WTC11 (cell line): ENCODE measurements around the gene SLC25A11. TPM values are rescaled to one million over a fixed set of nuclear protein-coding genes. Genes with fewer than 3 reads are reported as not detected.

Experiments
- CBFB ChIP-seq: sonication (generic); formaldehyde crosslinking; IDR thresholded peaks from 2 replicates; pipeline ENCODE4 v1.8.1; 2022; ENCODE audit warnings: mild to moderate bottlenecking, low read depth, missing genetic modification reagents
- CREM ChIP-seq: sonication (generic); formaldehyde crosslinking; IDR thresholded peaks from 2 replicates; pipeline ENCODE4 v1.8.1; 2022; ENCODE audit warnings: mild to moderate bottlenecking, missing genetic modification reagents, moderate library complexity
- CTCF ChIP-seq: fragments of 200-600 bp; IDR thresholded peaks from 2 replicates; pipeline ENCODE4 v1.8.0; 2022; ENCODE audit warnings: antibody characterized with exemption
- ETV6 ChIP-seq: sonication (generic); formaldehyde crosslinking; IDR thresholded peaks from 2 replicates; pipeline ENCODE4 v1.8.1; 2022; ENCODE audit warnings: mild to moderate bottlenecking, missing genetic modification reagents
- FOXK1 ChIP-seq: sonication (generic); formaldehyde crosslinking; IDR thresholded peaks from 2 replicates; pipeline ENCODE4 v1.8.0; 2022; ENCODE audit warnings: mild to moderate bottlenecking, moderate library complexity, missing genetic modification reagents
- FOXP1 ChIP-seq: sonication (generic); formaldehyde crosslinking; IDR thresholded peaks from 2 replicates; pipeline ENCODE4 v1.8.0; 2022; ENCODE audit warnings: missing genetic modification reagents, mild to moderate bottlenecking, moderate library complexity, borderline replicate concordance
- MXD4 ChIP-seq: fragments of 250-450 bp; sonication (Bioruptor Pico); IDR thresholded peaks from 2 replicates; pipeline ENCODE4 v1.8.0; 2021; ENCODE audit warnings: mild to moderate bottlenecking, moderate library complexity, borderline replicate concordance
- OVOL2 ChIP-seq: fragments of 250-450 bp; sonication (Bioruptor Pico); IDR thresholded peaks from 2 replicates; pipeline ENCODE4 v1.9.0; 2021; ENCODE audit warnings: mild to moderate bottlenecking, borderline replicate concordance
- PRRX2 ChIP-seq: fragments of 250-450 bp; sonication (Bioruptor Pico); IDR thresholded peaks from 2 replicates; pipeline ENCODE4 v1.8.0; 2021; ENCODE audit warnings: mild to moderate bottlenecking
- RORB ChIP-seq: fragments of 250-450 bp; sonication (Bioruptor Pico); IDR thresholded peaks from 2 replicates; pipeline ENCODE4 v1.9.0; 2021; ENCODE audit warnings: mild to moderate bottlenecking
- SMAD3 ChIP-seq: sonication (generic); formaldehyde crosslinking; IDR thresholded peaks from 2 replicates; pipeline ENCODE4 v1.8.0; 2022; ENCODE audit warnings: missing genetic modification reagents, mild to moderate bottlenecking, borderline replicate concordance
- SOX15 ChIP-seq: fragments of 250-450 bp; sonication (Bioruptor Pico); IDR thresholded peaks from 2 replicates; pipeline ENCODE4 v1.9.0; 2021; ENCODE audit warnings: mild to moderate bottlenecking
- STAT6 ChIP-seq: sonication (generic); formaldehyde crosslinking; conservative IDR thresholded peaks from 2 replicates; pipeline ENCODE4 v1.8.1; 2023; ENCODE audit warnings: mild to moderate bottlenecking, low read depth, missing genetic modification reagents, moderate library complexity
- TCF7 ChIP-seq: sonication (generic); formaldehyde crosslinking; IDR thresholded peaks from 2 replicates; pipeline ENCODE4 v1.8.0; 2022; ENCODE audit warnings: mild to moderate bottlenecking, low read depth, missing genetic modification reagents, moderate library complexity
- USF1 ChIP-seq: sonication (generic); formaldehyde crosslinking; IDR thresholded peaks from 2 replicates; pipeline ENCODE4 v1.8.0; 2022; ENCODE audit warnings: mild to moderate bottlenecking, missing genetic modification reagents
- ZNF138 ChIP-seq: sonication (generic); formaldehyde crosslinking; conservative IDR thresholded peaks from 2 replicates; pipeline ENCODE4 v1.8.1; 2022; ENCODE audit warnings: mild to moderate bottlenecking, moderate library complexity, missing genetic modification reagents
- ZNF219 ChIP-seq: sonication (generic); formaldehyde crosslinking; IDR thresholded peaks from 2 replicates; pipeline ENCODE4 v1.8.0; 2023; ENCODE audit warnings: missing genetic modification reagents, mild to moderate bottlenecking, borderline replicate concordance
- ZNF671 ChIP-seq: fragments of 250-450 bp; sonication (Bioruptor Pico); IDR thresholded peaks from 2 replicates; pipeline ENCODE4 v1.8.0; 2021; ENCODE audit warnings: mild to moderate bottlenecking
- total RNA-seq: library from RNA; stranded (reverse); gene quantifications from 3 replicates; pipeline ENCODE4 v1.2.3, GENCODE V29; 2021
- TF ChIP-seq, protein P1 (sequence below): sonication (generic); formaldehyde crosslinking; IDR thresholded peaks from 2 replicates; pipeline ENCODE4 v1.8.1; 2023; ENCODE audit warnings: mild to moderate bottlenecking, moderate library complexity, missing genetic modification reagents
- TF ChIP-seq, protein P2 (sequence below): sonication (generic); formaldehyde crosslinking; IDR thresholded peaks from 2 replicates; pipeline ENCODE4 v1.8.0; 2022; ENCODE audit warnings: mild to moderate bottlenecking, missing genetic modification reagents
- TF ChIP-seq, protein P3 (sequence below): sonication (generic); formaldehyde crosslinking; IDR thresholded peaks from 2 replicates; pipeline ENCODE4 v1.8.1; 2023; ENCODE audit warnings: mild to moderate bottlenecking, missing genetic modification reagents, borderline replicate concordance

Gene SLC25A11
- total RNA-seq, 1 experiment from 2014 or later = 73.7 TPM

- TF ChIP-seq, protein P1, sequence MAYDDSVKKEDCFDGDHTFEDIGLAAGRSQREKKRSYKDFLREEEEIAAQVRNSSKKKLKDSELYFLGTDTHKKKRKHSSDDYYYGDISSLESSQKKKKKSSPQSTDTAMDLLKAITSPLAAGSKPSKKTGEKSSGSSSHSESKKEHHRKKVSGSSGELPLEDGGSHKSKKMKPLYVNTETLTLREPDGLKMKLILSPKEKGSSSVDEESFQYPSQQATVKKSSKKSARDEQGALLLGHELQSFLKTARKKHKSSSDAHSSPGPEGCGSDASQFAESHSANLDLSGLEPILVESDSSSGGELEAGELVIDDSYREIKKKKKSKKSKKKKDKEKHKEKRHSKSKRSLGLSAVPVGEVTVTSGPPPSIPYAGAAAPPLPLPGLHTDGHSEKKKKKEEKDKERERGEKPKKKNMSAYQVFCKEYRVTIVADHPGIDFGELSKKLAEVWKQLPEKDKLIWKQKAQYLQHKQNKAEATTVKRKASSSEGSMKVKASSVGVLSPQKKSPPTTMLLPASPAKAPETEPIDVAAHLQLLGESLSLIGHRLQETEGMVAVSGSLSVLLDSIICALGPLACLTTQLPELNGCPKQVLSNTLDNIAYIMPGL (CRISPR knock-in tag) = peak; percentile 68
- TF ChIP-seq RORB (no peak), CREM (peak; percentile 40; the same call in 1 of the 2 replicates), PRRX2 (CRISPR knock-in tag) (no peak), CBFB (CRISPR knock-in tag) (peak; percentile 40; the same call in 1 of the 2 replicates), OVOL2 (CRISPR knock-in tag) (no peak), ZNF671 (CRISPR knock-in tag) (no peak), TCF7 (CRISPR knock-in tag) (no peak), STAT6 (CRISPR knock-in tag) (no peak), ZNF219 (CRISPR knock-in tag) (peak; percentile 40; the same call in 1 of the 2 replicates), ETV6 (CRISPR knock-in tag) (peak; percentile 34), FOXK1 (CRISPR knock-in tag) (no peak; the same call in 1 of the 2 replicates), FOXP1 (CRISPR knock-in tag) (0 out of 2 replicates have a peak, but pooled peaks have one; percentile 27), SMAD3 (CRISPR knock-in tag) (no peak), SOX15 (CRISPR knock-in tag) (no peak), ZNF138 (CRISPR knock-in tag) (no peak), USF1 (no peak), MXD4 (CRISPR knock-in tag) (no peak), CTCF (no peak)
- TF ChIP-seq, protein P2, sequence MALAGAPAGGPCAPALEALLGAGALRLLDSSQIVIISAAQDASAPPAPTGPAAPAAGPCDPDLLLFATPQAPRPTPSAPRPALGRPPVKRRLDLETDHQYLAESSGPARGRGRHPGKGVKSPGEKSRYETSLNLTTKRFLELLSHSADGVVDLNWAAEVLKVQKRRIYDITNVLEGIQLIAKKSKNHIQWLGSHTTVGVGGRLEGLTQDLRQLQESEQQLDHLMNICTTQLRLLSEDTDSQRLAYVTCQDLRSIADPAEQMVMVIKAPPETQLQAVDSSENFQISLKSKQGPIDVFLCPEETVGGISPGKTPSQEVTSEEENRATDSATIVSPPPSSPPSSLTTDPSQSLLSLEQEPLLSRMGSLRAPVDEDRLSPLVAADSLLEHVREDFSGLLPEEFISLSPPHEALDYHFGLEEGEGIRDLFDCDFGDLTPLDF = no peak
- TF ChIP-seq, protein P3, sequence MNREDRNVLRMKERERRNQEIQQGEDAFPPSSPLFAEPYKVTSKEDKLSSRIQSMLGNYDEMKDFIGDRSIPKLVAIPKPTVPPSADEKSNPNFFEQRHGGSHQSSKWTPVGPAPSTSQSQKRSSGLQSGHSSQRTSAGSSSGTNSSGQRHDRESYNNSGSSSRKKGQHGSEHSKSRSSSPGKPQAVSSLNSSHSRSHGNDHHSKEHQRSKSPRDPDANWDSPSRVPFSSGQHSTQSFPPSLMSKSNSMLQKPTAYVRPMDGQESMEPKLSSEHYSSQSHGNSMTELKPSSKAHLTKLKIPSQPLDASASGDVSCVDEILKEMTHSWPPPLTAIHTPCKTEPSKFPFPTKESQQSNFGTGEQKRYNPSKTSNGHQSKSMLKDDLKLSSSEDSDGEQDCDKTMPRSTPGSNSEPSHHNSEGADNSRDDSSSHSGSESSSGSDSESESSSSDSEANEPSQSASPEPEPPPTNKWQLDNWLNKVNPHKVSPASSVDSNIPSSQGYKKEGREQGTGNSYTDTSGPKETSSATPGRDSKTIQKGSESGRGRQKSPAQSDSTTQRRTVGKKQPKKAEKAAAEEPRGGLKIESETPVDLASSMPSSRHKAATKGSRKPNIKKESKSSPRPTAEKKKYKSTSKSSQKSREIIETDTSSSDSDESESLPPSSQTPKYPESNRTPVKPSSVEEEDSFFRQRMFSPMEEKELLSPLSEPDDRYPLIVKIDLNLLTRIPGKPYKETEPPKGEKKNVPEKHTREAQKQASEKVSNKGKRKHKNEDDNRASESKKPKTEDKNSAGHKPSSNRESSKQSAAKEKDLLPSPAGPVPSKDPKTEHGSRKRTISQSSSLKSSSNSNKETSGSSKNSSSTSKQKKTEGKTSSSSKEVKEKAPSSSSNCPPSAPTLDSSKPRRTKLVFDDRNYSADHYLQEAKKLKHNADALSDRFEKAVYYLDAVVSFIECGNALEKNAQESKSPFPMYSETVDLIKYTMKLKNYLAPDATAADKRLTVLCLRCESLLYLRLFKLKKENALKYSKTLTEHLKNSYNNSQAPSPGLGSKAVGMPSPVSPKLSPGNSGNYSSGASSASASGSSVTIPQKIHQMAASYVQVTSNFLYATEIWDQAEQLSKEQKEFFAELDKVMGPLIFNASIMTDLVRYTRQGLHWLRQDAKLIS (CRISPR knock-in tag) = no peak
These were observed 28.0 kb upstream of the SLC25A11 start, which contains the start of gene SPAG7 (continued) for GRCh38 chr17:4967539-4968485.
